HUES6 (cell line): ENCODE measurements around the gene ERCC6L.

Experiments
- H3K27ac ChIP-seq: 2 replicates; pipeline ENCODE4 v1.7.0; 2013; ENCODE audit warnings: low read depth, mild to moderate bottlenecking, low read length, inconsistent platforms
- H3K27me3 ChIP-seq: 2 replicates; pipeline ENCODE4 v1.6.1; 2013; ENCODE audit warnings: low read length; ENCODE audit not compliant: control insufficient read depth, insufficient read depth
- H3K36me3 ChIP-seq: 2 replicates; pipeline ENCODE4 v1.6.1; 2013; ENCODE audit warnings: low read length; ENCODE audit not compliant: control insufficient read depth, insufficient read depth
- H3K4me1 ChIP-seq: 2 replicates; pipeline ENCODE4 v1.6.1; 2013; ENCODE audit warnings: low read length; ENCODE audit not compliant: control insufficient read depth, insufficient read depth
- H3K4me3 ChIP-seq: 2 replicates; pipeline ENCODE4 v1.5.1; 2013; ENCODE audit warnings: low read depth, low read length
- H3K9ac ChIP-seq: one replicate; pipeline ENCODE4 v1.6.1; 2013; ENCODE audit warnings: mild to moderate bottlenecking, low read length
- H3K9me3 ChIP-seq: 2 replicates; pipeline ENCODE4 v1.6.1; 2013; ENCODE audit warnings: low read depth, low read length; ENCODE audit not compliant: control insufficient read depth, insufficient read depth

The ERCC6L gene

GRCh38 chrX:72165551-72165950, 73.3 kb downstream of the ERCC6L start:
- no peak overlapping the region for H3K4me3 ChIP-seq
- no peak overlapping the region for H3K27ac ChIP-seq
- no peak overlapping the region for H3K9ac ChIP-seq
- H3K4me1 ChIP-seq = no peaks in the 10 kb centered on the region
- H3K36me3 ChIP-seq = no peaks in the 10 kb centered on the region
- no peaks in the 10 kb centered on the region; the same call in 1 of the 2 replicates for H3K27me3 ChIP-seq
- H3K9me3 ChIP-seq = peaks cover 9% of the 10 kb centered on the region; the same call in 1 of the 2 replicates

GRCh38 chrX:72159769-72160168, 79.1 kb downstream of the ERCC6L start:
- Histone ChIP-seq H3K9me3 (peaks cover 50% of the 10 kb centered on the region), H3K4me1 (no peaks in the 10 kb centered on the region), H3K9ac (no peak overlapping the region), H3K27ac (no peak overlapping the region), H3K4me3 (no peak overlapping the region), H3K36me3 (no peaks in the 10 kb centered on the region), H3K27me3 (no peaks in the 10 kb centered on the region)

- Histone ChIP-seq H3K4me1 (no peaks in the 10 kb centered on the region), H3K9ac (no peak overlapping the region), H3K36me3 (no peaks in the 10 kb centered on the region), H3K9me3 (peaks cover 50% of the 10 kb centered on the region), H3K4me3 (no peak overlapping the region), H3K27ac (no peak overlapping the region), H3K27me3 (no peaks in the 10 kb centered on the region)
Observed at GRCh38 chrX:72158773-72159172, 80.1 kb downstream of the ERCC6L start.
